A673 (cell line): Measurements from ENCODE around the gene HTR2A. TPM values are rescaled to one million over a fixed set of nuclear protein-coding genes. Genes with fewer than 3 reads are reported as not detected.

Source experiments
- BruUV-seq: library from RNA; stranded (reverse); fragments of 400-500 nt; replicated peaks from 2 replicates; lab custom pipeline; 2021; lab: Mats Ljungman, UMichigan
- CTCF ChIA-PET: fragments of 300-600 bp; sonication (Branson Sonifier 250); formaldehyde crosslinking; loops from one replicate; lab custom pipeline; 2022; ENCODE audit warnings: antibody characterized with exemption; lab: Charles Lee
- POLR2A ChIA-PET: fragments of 300-600 bp; sonication (Branson Sonifier 250); formaldehyde crosslinking; loops from one replicate; lab custom pipeline; 2022; ENCODE audit warnings: antibody characterized with exemption; ENCODE audit not compliant: low non-redundant PET; lab: Charles Lee
- DNase-seq: peaks from one replicate; pipeline ENCODE4 v3.0.0-alpha.2; 2015; ENCODE audit warnings: low spot score
- H3K27ac ChIP-seq: fragments of 200-600 bp; sonication (generic); 2 replicates; pipeline ENCODE4 v1.5.1; 2016; ENCODE audit warnings: mixed run types, low read depth, mild to moderate bottlenecking, mixed read lengths, antibody characterized with exemption, low read length; ENCODE audit not compliant: poor library complexity, severe bottlenecking
- H3K27me3 ChIP-seq: fragments of 200-600 bp; sonication (generic); replicated peaks from 2 replicates; pipeline ENCODE4 v1.6.1; 2017; ENCODE audit warnings: mixed run types, low read depth, mild to moderate bottlenecking, mixed read lengths, antibody characterized with exemption, low read length; ENCODE audit not compliant: insufficient read depth, poor library complexity
- H3K36me3 ChIP-seq: fragments of 200-600 bp; sonication (generic); 2 replicates; pipeline ENCODE4 v1.6.1; 2016; ENCODE audit warnings: mixed run types, mild to moderate bottlenecking, mixed read lengths, antibody characterized with exemption, low read length; ENCODE audit not compliant: insufficient read depth, poor library complexity, severe bottlenecking
- H3K4me1 ChIP-seq: fragments of 200-600 bp; sonication (generic); 2 replicates; pipeline ENCODE4 v1.6.1; 2017; ENCODE audit warnings: mixed run types, mild to moderate bottlenecking, mixed read lengths, antibody characterized with exemption, low read length; ENCODE audit not compliant: insufficient read depth, poor library complexity, severe bottlenecking
- H3K4me3 ChIP-seq: fragments of 200-600 bp; sonication (generic); 2 replicates; pipeline ENCODE4 v1.5.1; 2016; ENCODE audit warnings: low read depth, mixed run types, mild to moderate bottlenecking, mixed read lengths, low read length; ENCODE audit not compliant: poor library complexity, severe bottlenecking
- H3K9me3 ChIP-seq: fragments of 200-600 bp; sonication (generic); 2 replicates; pipeline ENCODE4 v1.6.1; 2016; ENCODE audit warnings: mixed run types, low read depth, mild to moderate bottlenecking, mixed read lengths, antibody characterized with exemption, low read length; ENCODE audit not compliant: poor library complexity, severe bottlenecking
- EZH2 ChIP-seq: fragments of 200-600 bp; sonication (generic); IDR thresholded peaks from 2 replicates; pipeline ENCODE4 v1.6.1; 2017; ENCODE audit warnings: borderline replicate concordance, low read depth, mild to moderate bottlenecking, mixed read lengths, antibody characterized with exemption, low read length; ENCODE audit not compliant: poor library complexity, severe bottlenecking
- intact Hi-C: fragments of 100-400 bp; cut with micrococcal nuclease; formaldehyde crosslinking; loops from one replicate; pipeline ENCODE4 v1.10.0; 2022; ENCODE audit not compliant: unreplicated experiment
- total RNA-seq: library from RNA; stranded (reverse); gene quantifications from 2 replicates; pipeline ENCODE4 v1.2.3, GENCODE V29; 2021
- TF ChIP-seq, protein P1 (sequence below): fragments of 300-800, 200-600 bp; sonication (generic); conservative IDR thresholded peaks from 2 replicates; pipeline ENCODE4 v1.5.1; 2017; ENCODE audit warnings: low read depth, mild to moderate bottlenecking, antibody characterized with exemption, low read length, moderate library complexity, mixed read lengths

HTR2A gene
- total RNA-seq, 1 experiment from 2014 or later: not detected

DNA sequence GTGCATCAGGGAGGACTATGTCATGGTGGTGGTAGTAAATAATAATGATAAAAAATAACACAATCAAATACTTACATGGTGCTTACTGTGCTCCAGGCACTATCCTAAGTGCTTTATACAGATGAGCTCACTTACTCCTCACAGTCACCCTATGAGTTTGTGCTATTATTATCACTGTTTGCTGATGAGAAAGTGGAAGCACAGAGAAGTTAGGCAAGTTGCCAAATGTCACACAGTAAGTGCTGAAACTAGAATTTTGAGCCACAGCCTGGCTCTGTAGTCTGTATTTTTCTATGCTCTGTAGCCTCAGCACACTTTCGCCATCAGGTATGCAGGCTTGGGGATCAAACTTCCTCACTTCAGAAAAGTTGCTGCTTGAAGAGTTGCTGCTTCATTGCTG, 46.6 kb downstream of the HTR2A start:
- Histone ChIP-seq H3K4me1 (no peaks in the 10 kb centered on the region), H3K36me3 (no peaks in the 10 kb centered on the region), H3K4me3 (no peak overlapping the region), H3K27me3 (no peaks in the 10 kb centered on the region), H3K27ac (no peak overlapping the region), H3K9me3 (no peaks in the 10 kb centered on the region)
- DNase-seq: no peak
- ChIA-PET CTCF (no interaction called here), POLR2A (interaction anchor here (0.6 kb wide), 1 partner anchor 70 kb away, joined by 3 read pairs; no protein-coding TSS in a partner anchor)
- BruUV-seq: no TSS peak
- no peak for TF ChIP-seq EZH2
- TF ChIP-seq, protein P1, sequence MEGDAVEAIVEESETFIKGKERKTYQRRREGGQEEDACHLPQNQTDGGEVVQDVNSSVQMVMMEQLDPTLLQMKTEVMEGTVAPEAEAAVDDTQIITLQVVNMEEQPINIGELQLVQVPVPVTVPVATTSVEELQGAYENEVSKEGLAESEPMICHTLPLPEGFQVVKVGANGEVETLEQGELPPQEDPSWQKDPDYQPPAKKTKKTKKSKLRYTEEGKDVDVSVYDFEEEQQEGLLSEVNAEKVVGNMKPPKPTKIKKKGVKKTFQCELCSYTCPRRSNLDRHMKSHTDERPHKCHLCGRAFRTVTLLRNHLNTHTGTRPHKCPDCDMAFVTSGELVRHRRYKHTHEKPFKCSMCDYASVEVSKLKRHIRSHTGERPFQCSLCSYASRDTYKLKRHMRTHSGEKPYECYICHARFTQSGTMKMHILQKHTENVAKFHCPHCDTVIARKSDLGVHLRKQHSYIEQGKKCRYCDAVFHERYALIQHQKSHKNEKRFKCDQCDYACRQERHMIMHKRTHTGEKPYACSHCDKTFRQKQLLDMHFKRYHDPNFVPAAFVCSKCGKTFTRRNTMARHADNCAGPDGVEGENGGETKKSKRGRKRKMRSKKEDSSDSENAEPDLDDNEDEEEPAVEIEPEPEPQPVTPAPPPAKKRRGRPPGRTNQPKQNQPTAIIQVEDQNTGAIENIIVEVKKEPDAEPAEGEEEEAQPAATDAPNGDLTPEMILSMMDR: no peak
- intact Hi-C loops: no loop called here

DNA sequence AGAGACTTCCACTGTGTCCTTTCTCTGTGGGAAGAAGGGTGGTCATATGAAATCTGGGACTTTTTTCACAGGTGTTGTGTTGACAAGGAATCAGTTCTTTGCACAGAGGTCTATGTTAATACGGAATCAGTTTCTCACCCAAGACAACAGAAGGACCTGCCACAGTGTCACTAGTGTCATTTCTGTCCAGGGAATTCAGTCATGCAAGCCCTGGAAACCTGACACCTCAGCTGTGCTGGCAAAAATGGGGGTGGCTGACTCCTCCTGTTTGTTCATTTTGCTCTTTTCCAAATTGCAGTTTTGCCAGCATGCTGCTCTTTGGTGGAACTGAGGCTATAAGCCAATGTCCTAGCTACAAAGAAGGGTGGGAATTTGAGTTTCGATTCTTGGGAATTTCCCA, 50.1 kb downstream of the HTR2A start:
- no peak overlapping the region for H3K27ac ChIP-seq
- no peaks in the 10 kb centered on the region for H3K4me1 ChIP-seq
- ChIA-PET CTCF (no interaction called here), POLR2A (no interaction called here)
- TF ChIP-seq, protein P1: no peak
- no peak for TF ChIP-seq EZH2
- no peak for DNase-seq
- intact Hi-C loops: no loop called here
- H3K9me3 ChIP-seq: no peaks in the 10 kb centered on the region
- H3K36me3 ChIP-seq: no peaks in the 10 kb centered on the region
- no peak overlapping the region for H3K4me3 ChIP-seq
- BruUV-seq: no TSS peak
- no peaks in the 10 kb centered on the region for H3K27me3 ChIP-seq

DNA sequence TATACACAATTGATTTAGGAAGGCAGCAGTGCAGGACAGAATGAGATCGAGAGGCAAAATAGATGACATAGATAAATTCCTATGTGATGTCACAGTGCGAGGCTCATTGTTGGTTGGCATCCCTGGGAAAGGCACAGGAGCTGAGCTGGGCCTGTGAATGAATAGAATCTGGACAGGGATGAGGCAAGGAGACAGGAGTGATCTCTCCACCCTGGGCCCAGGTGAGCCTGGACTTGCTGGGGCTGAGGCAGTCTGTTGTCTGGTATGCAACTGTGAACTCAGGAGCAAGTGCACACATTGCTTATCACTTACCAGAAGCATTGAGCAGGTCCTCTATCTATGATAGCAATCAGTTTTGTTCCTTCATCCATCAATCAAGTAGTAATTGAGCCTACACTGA, 51.7 kb downstream of the HTR2A start:
- ChIA-PET CTCF (no interaction called here), POLR2A (no interaction called here)
- Histone ChIP-seq H3K27me3 (no peaks in the 10 kb centered on the region), H3K4me1 (no peaks in the 10 kb centered on the region), H3K27ac (no peak overlapping the region), H3K36me3 (no peaks in the 10 kb centered on the region), H3K4me3 (no peak overlapping the region), H3K9me3 (no peaks in the 10 kb centered on the region)
- DNase-seq: no peak
- BruUV-seq: no TSS peak
- TF ChIP-seq, protein P1: no peak
- no peak for TF ChIP-seq EZH2
- intact Hi-C loops: no loop called here
